NCI-H128 (cell line): ENCODE measurements around the gene PDK1.

Experiments
- DNase-seq: peaks from one replicate; lab custom pipeline; 2025; ENCODE audit not compliant: unreplicated experiment; lab: John Stamatoyannopoulos, UW

PDK1 gene

GRCh38 chr2:172596776-172597175 is 40.9 kb downstream of the PDK1 start:
- no peak for DNase-seq

GRCh38 chr2:172597176-172597842 is 41.4 kb downstream of the PDK1 start:
- DNase-seq = no peak

- DNase-seq = no peak
Measured at GRCh38 chr2:172599947-172600346, 44.1 kb downstream of the PDK1 start.

GRCh38 chr2:172600557-172601008 is 44.7 kb downstream of the PDK1 start:
- no peak for DNase-seq

GRCh38 chr2:172606285-172606684 is 50.4 kb downstream of the PDK1 start:
- no peak for DNase-seq

GRCh38 chr2:172607379-172607928 is 51.6 kb downstream of the PDK1 start:
- DNase-seq = no peak

GRCh38 chr2:172609488-172609887 is 53.6 kb downstream of the PDK1 start:
- DNase-seq = no peak

- no peak for DNase-seq
Measured at GRCh38 chr2:172612051-172612450, 56.2 kb downstream of the PDK1 start.

GRCh38 chr2:172613040-172613439 is 57.1 kb downstream of the PDK1 start:
- no peak for DNase-seq

GRCh38 chr2:172613615-172614231 is 57.8 kb downstream of the PDK1 start:
- no peak for DNase-seq

GRCh38 chr2:172614932-172615331 is 59.0 kb downstream of the PDK1 start:
- no peak for DNase-seq

GRCh38 chr2:172615727-172616261 is 59.9 kb downstream of the PDK1 start:
- DNase-seq = no peak

GRCh38 chr2:172617115-172617514 is 61.2 kb downstream of the PDK1 start:
- no peak for DNase-seq

- DNase-seq = no peak
Measured at GRCh38 chr2:172623249-172623965, 67.5 kb downstream of the PDK1 start.

GRCh38 chr2:172624996-172625395 is 69.1 kb downstream of the PDK1 start:
- DNase-seq = no peak

- no peak for DNase-seq
Measured at GRCh38 chr2:172627181-172627580, 71.3 kb downstream of the PDK1 start.

GRCh38 chr2:172628085-172628484 is 72.2 kb downstream of the PDK1 start:
- no peak for DNase-seq

- no peak for DNase-seq
Measured at GRCh38 chr2:172629586-172629985, 73.7 kb downstream of the PDK1 start.

- no peak for DNase-seq
Measured at GRCh38 chr2:172630181-172630580, 74.3 kb downstream of the PDK1 start.

- DNase-seq = no peak
Measured at GRCh38 chr2:172634477-172634876, 78.6 kb downstream of the PDK1 start.

- DNase-seq = no peak
Measured at GRCh38 chr2:172635548-172635947, 79.7 kb downstream of the PDK1 start.

GRCh38 chr2:172639256-172639655 is 83.4 kb downstream of the PDK1 start:
- DNase-seq = no peak
